Spleen (tissue), 11 donors: Measurements from ENCODE around the gene TIMM17B. TPM values are rescaled to one million over a fixed set of nuclear protein-coding genes. Genes with fewer than 3 reads are reported as not detected.
A peak's percentile ranks its signal among the peaks of the same experiment; 100 is the strongest.

Experiments
- DNase-seq: peaks from one replicate; pipeline ENCODE4 v3.0.0-alpha.2; 2020
- H3K27ac ChIP-seq, 8 donors: fragments of 200-600 bp; sonication (generic) in 7 of 8; 1 replicate in 4 of 8; 2 replicates in 4 of 8; pipeline versions ENCODE4 v1.5.0 to v1.8.0; 2016 to 2021; ENCODE audit warnings: inconsistent platforms in 4 of 8, mild to moderate bottlenecking in 4 of 8, moderate library complexity in 1 of 8
- H3K27me3 ChIP-seq, 7 donors: fragments of 200-600 bp; sonication (generic) in 6 of 7; replicated peaks in 1 of 7; 1 replicate in 4 of 7; 2 replicates in 3 of 7; pipeline versions ENCODE4 v1.5.0 to v1.8.0; 2016 to 2021; ENCODE audit warnings: inconsistent platforms in 3 of 7, mild to moderate bottlenecking in 1 of 7
- H3K36me3 ChIP-seq, 6 donors: fragments of 200-600 bp; sonication (generic) in 5 of 6; 1 replicate in 4 of 6; 2 replicates in 2 of 6; pipeline versions ENCODE4 v1.5.0 to v1.8.0; 2016 to 2021; ENCODE audit warnings: inconsistent platforms in 2 of 6
- H3K4me1 ChIP-seq, 6 donors: fragments of 200-600 bp; sonication (generic) in 5 of 6; 1 replicate in 3 of 6; 2 replicates in 3 of 6; pipeline versions ENCODE4 v1.5.0 to v1.8.0; 2016 to 2021; ENCODE audit warnings: inconsistent platforms in 3 of 6
- H3K4me3 ChIP-seq, 8 donors: fragments of 200-600 bp; sonication (generic) in 7 of 8; 1 replicate in 4 of 8; 2 replicates in 4 of 8; pipeline versions ENCODE4 v1.5.0 to v1.8.0; 2016 to 2021; ENCODE audit warnings: inconsistent platforms in 4 of 8, mild to moderate bottlenecking in 4 of 8, moderate library complexity in 2 of 8
- H3K9me3 ChIP-seq, 8 donors: fragments of 200-600 bp; sonication (generic) in 7 of 8; 1 replicate in 4 of 8; 2 replicates in 4 of 8; pipeline versions ENCODE4 v1.5.0 to v1.8.0; 2016 to 2021; ENCODE audit warnings: inconsistent platforms in 4 of 8
- CTCF ChIP-seq, 11 experiments: fragments of 200-600 bp in 7 of 11; fragments of 450-650 bp in 4 of 11; sonication (generic) in 4 of 11; IDR thresholded peaks in 8 of 11; conservative IDR thresholded peaks in 3 of 11; 1 replicate in 7 of 11; 2 replicates in 4 of 11; pipeline versions ENCODE4 v1.4.0 to v1.8.0; 2016 to 2021; ENCODE audit warnings: antibody characterized with exemption in 11 of 11, inconsistent platforms in 4 of 11, mild to moderate bottlenecking in 1 of 11
- POLR2A ChIP-seq, 3 donors: fragments of 450-650 bp; IDR thresholded peaks; one replicate each; pipeline ENCODE4 v1.5.1; 2017; ENCODE audit warnings: antibody characterized with exemption in 3 of 3, mild to moderate bottlenecking in 1 of 3
- POLR2AphosphoS5 ChIP-seq, 3 donors: sonication (generic); formaldehyde crosslinking; IDR thresholded peaks; one replicate each; pipeline ENCODE4 v1.5.1; 2017; ENCODE audit warnings: antibody characterized with exemption in 3 of 3
- WGBS, 5 donors: extraction: QIAGEN DNeasy Blood & Tissue Kit in 3 of 5; methylation state at CpG; one replicate each; pipeline versions ENCODE4 v1.1.5 to v1.1.7; 2013 to 2018; 5-methylcytosine and 5-hydroxymethylcytosine counted together
- intact Hi-C: fragments of 100-400 bp; cut with DNase I; formaldehyde crosslinking; loops from one replicate; pipeline ENCODE4 v1.15.0; 2023; ENCODE audit warnings: low total_unique reads
- polyA plus RNA-seq, 3 donors: library from polyadenylated mRNA; stranded (reverse); fragments of 200-250 nt; gene quantifications; one replicate each; pipeline ENCODE4 v1.2.1, GENCODE V29; 2013
- total RNA-seq, 7 donors: library from RNA; depleted of rRNA in 3 of 7; stranded (reverse); fragments of >200 nt in 3 of 7; fragmentation: NEBNext Ultra II Directional in 4 of 7; extraction: Animal tissue kit (Norgen Biotek cat#: 25700) in 4 of 7; gene quantifications; one replicate each; pipeline versions ENCODE4 v1.1.0 to v1.2.1, GENCODE V29; 2016 to 2021
- donor health status: healthy with polysubstance abuse.
- donor health status: DM: no; HTN: no; CAD: no; lungs with moderate emphysema.
- donor health status: DM: no; HTN: no; CAD: no.
- donor health status: Bipolar disorder and iron deficiency.
- donor health status: healthy.
- donor health status: DM: no; HTN: no; CAD: no.
- donor health status: DM: yes; HTN: yes; CAD: no.

Gene TIMM17B
- total and polyA plus RNA-seq, 10 donors, result 29.3 to 68.8 (median 39.5) TPM

DNA sequence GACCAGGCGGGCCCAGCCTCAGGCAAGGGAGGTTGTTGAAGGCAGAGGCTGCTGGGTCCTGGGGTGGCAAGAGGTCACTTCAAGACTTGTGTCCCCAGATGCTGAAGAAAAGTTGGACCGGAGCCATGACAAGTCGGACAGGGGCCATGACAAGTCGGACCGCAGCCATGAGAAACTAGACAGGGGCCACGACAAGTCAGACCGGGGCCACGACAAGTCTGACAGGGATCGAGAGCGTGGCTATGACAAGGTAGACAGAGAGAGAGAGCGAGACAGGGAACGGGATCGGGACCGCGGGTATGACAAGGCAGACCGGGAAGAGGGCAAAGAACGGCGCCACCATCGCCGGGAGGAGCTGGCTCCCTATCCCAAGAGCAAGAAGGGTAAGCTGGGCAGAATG is 4.6 kb upstream of the TIMM17B start:
- H3K9me3 ChIP-seq, result peaks cover 0 to 6% (median 0%) of the 10 kb centered on the region in 8 donors
- DNase-seq, result peak; percentile 64
- TF ChIP-seq POLR2AphosphoS5 (IDR thresholded peaks at IDR 0.05), result peak in 1 of 3 donors; percentile 35
- no peak for TF ChIP-seq CTCF (IDR thresholded peaks at IDR 0.05 in 8 of 11, conservative IDR thresholded peaks at IDR 0.05 in 3 of 11)
- H3K36me3 ChIP-seq, result peaks cover 0 to 78% (median 36%) of the 10 kb centered on the region in 6 donors
- 92 to 97% (median 96%) methylated on average over 14 to 20 of the region's 20 CpGs for WGBS, 5 donors
- H3K27me3 ChIP-seq, result no peaks in the 10 kb centered on the region
- no peak overlapping the region for H3K4me3 ChIP-seq
- intact Hi-C loops, result no loop called here
- no peak overlapping the region for H3K27ac ChIP-seq
- peaks cover 0 to 18% (median 12%) of the 10 kb centered on the region in 6 donors for H3K4me1 ChIP-seq

DNA sequence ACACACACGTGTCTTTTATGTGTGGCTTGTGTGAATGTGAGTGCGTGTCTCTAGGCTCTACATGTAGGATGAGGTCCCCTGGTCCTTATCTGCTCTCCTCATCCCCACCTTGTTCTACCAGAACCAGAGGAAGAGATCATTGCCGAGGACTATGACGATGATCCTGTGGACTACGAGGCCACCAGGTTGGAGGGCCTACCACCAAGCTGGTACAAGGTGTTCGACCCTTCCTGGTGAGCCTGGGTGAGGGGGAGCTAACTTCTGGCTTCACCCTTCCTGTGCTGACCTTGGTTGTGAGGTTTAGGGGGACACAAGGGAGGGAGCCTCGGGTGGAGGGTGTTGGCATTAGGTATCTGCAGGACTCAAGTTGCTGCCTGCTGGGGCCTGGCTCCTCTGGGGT is 3.5 kb upstream of the TIMM17B start:
- no peak for TF ChIP-seq POLR2AphosphoS5 (IDR thresholded peaks at IDR 0.05)
- no peak for TF ChIP-seq POLR2A (IDR thresholded peaks at IDR 0.05)
- no peak for TF ChIP-seq CTCF (IDR thresholded peaks at IDR 0.05 in 8 of 11, conservative IDR thresholded peaks at IDR 0.05 in 3 of 11)
- 76 to 100% (median 94%) methylated on average over 3 to 7 of the region's 7 CpGs for WGBS, 5 donors
- Histone ChIP-seq H3K27me3 (no peaks in the 10 kb centered on the region), H3K4me3 (no peak overlapping the region), H3K36me3 (peaks cover 0 to 69% (median 36%) of the 10 kb centered on the region in 6 donors), H3K9me3 (peaks cover 0 to 7% (median 0%) of the 10 kb centered on the region in 8 donors), H3K27ac (no peak overlapping the region), H3K4me1 (peaks cover 2 to 27% (median 19%) of the 10 kb centered on the region in 6 donors)
- intact Hi-C loops, result no loop called here
- DNase-seq, result peak; percentile 45

DNA sequence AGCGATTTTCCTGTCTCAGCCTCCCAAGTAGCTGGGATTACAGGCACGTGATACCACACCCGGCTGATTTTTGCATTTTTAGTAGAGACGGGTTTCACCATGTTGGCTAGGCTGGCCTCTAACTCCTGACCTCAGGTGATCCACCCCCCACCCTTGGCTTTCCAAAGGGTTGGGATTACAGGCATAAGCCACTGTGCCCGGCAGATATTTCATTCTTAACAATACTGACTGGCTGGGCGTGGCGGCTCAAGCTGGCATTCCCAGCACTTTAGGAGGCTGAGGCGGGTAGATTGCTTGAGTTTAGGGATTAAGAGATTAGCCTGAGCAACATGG is 1.5 kb upstream of the TIMM17B start:
- Histone ChIP-seq H3K9me3 (peaks cover 0 to 7% (median 0%) of the 10 kb centered on the region in 8 donors), H3K27me3 (no peaks in the 10 kb centered on the region), H3K27ac (peak overlapping the region in 3 of 8 donors; percentile 97 to 98 (median 97)), H3K36me3 (peaks cover 0 to 62% (median 29%) of the 10 kb centered on the region in 6 donors), H3K4me3 (peak overlapping the region in 2 of 8 donors; percentile 62 to 81), H3K4me1 (peaks cover 2 to 40% (median 22%) of the 10 kb centered on the region in 6 donors)
- DNase-seq, result peak; percentile 37
- no peak for TF ChIP-seq CTCF (IDR thresholded peaks at IDR 0.05 in 8 of 11, conservative IDR thresholded peaks at IDR 0.05 in 3 of 11)
- TF ChIP-seq POLR2A (IDR thresholded peaks at IDR 0.05), result no peak
- TF ChIP-seq POLR2AphosphoS5 (IDR thresholded peaks at IDR 0.05), result no peak
- WGBS, 5 donors, result 83 to 95% (median 89%) methylated on average over 7 to 8 of the region's 8 CpGs
- intact Hi-C loops, result loop anchor here (10.0 kb wide), 2 partner anchors 46 to 94 kb away; partner anchors contain the start of gene HDAC6

GRCh38 chrX:48897157-48897624 is 377 bp downstream of the TIMM17B start:
- no peaks in the 10 kb centered on the region for H3K27me3 ChIP-seq
- DNase-seq, result peak; percentile 89
- WGBS, 5 donors, result 0 to 57% (median 1%) methylated on average over 1 to 38 of the region's 38 CpGs
- H3K27ac ChIP-seq, result peak overlapping the region; percentile 92 to 98 (median 96)
- peaks cover 2 to 42% (median 23%) of the 10 kb centered on the region in 6 donors for H3K4me1 ChIP-seq
- peak overlapping the region; percentile 47 to 81 (median 54) for H3K4me3 ChIP-seq
- intact Hi-C loops, result loop anchor here (10.0 kb wide), 2 partner anchors 48 to 92 kb away; partner anchors contain the start of gene HDAC6
- no peak for TF ChIP-seq POLR2AphosphoS5 (IDR thresholded peaks at IDR 0.05)
- H3K36me3 ChIP-seq, result peaks cover 0 to 57% (median 22%) of the 10 kb centered on the region in 6 donors
- H3K9me3 ChIP-seq, result peaks cover 0 to 7% (median 0%) of the 10 kb centered on the region in 8 donors
